Body of pancreas (tissue), 4 donors: ENCODE measurements around the gene KLHL22.

Experiments
- CTCF ChIP-seq, 7 experiments: fragments of 450-650 bp in 4 of 7; fragments of 200-600 bp in 3 of 7; sonication (generic) in 3 of 7; IDR thresholded peaks; one replicate each; pipeline ENCODE4 v1.5.1; 2016 to 2019; ENCODE audit warnings: antibody characterized with exemption in 7 of 7
- POLR2A ChIP-seq, 3 donors: fragments of 450-650 bp; IDR thresholded peaks; one replicate each; pipeline ENCODE4 v1.6.1; 2016; ENCODE audit warnings: antibody characterized with exemption in 3 of 3, mild to moderate bottlenecking in 2 of 3

- TF ChIP-seq CTCF (IDR thresholded peaks at IDR 0.05) = no peak
- no peak for TF ChIP-seq POLR2A (IDR thresholded peaks at IDR 0.05)
Measured at GRCh38 chr22:20406686-20407408, 88.7 kb downstream of the KLHL22 start.
